Erythroblast (primary cell): Measurements from ENCODE around the gene PHF21A.

Experiments used
- GATA1 ChIP-seq: IDR thresholded peaks from 2 replicates; pipeline ENCODE4 v1.6.1; 2011; ENCODE audit warnings: low read depth, mild to moderate bottlenecking, control low read depth, low read length, moderate library complexity
- POLR2A ChIP-seq: IDR thresholded peaks from 2 replicates; pipeline ENCODE4 v1.6.1; 2011; ENCODE audit warnings: mild to moderate bottlenecking, low read length

GRCh38 chr11:46117842-46118241, 3.4 kb downstream of the PHF21A start:
- no peak for TF ChIP-seq POLR2A
- TF ChIP-seq GATA1: no peak
